HG02588 (cell line): ENCODE results near the gene CTDSPL.
"Not testable (repeated sequence)": the region's sequence is repeated elsewhere in the genome, so short reads cannot be mapped to it uniquely, and the experiment has no call there.

Source experiments
- ATAC-seq: cut with Tn5 transposase; IDR thresholded peaks from one replicate; pipeline ENCODE4 v1.9.1; 2021; ENCODE audit warnings: mild to moderate bottlenecking, moderate library complexity; ENCODE audit not compliant: unreplicated experiment

The CTDSPL gene

DNA sequence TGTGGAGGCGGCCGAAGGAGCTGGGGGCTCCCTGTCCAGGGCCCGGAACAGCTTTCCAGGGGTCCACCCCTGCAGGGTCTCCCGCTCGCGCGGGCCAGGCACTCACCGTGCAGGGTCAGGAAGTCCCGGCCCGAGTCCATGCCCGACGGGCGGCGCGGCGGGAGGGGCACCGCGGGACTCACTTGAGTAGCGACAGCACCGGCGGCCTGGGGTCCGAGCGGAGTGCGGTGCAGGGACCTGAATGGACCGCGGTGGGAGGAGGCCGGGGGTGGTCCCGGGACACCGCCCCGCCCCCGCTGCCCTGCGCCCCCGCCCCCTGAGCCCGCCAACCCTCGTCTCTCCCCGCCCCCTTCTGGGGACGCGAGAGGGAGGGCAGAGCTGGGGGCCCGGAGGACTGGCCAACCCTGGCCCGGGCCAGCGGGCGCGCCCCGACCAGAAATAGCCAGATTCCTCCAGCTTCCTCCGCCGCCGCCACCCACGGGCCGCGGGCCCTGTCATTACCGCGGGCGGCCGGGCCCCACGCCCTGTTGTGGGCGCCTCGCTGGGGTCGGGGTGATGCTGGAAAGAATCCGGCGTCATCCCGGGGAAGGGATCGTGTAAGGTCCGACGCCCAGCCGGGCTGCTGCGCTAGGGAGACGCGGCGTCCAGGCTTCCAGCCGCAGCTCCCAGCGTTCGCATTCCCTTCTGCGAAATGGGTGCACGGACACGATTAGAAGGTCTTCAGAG is 167.9 kb downstream of the CTDSPL start, which contains the start of gene PLCD1:
Gene PLCD1 (minus strand): TSS at position 243 of the 726 bp plus-strand sequence. CDS start 103 bp downstream, at position 140.
- no peak for ATAC-seq

DNA sequence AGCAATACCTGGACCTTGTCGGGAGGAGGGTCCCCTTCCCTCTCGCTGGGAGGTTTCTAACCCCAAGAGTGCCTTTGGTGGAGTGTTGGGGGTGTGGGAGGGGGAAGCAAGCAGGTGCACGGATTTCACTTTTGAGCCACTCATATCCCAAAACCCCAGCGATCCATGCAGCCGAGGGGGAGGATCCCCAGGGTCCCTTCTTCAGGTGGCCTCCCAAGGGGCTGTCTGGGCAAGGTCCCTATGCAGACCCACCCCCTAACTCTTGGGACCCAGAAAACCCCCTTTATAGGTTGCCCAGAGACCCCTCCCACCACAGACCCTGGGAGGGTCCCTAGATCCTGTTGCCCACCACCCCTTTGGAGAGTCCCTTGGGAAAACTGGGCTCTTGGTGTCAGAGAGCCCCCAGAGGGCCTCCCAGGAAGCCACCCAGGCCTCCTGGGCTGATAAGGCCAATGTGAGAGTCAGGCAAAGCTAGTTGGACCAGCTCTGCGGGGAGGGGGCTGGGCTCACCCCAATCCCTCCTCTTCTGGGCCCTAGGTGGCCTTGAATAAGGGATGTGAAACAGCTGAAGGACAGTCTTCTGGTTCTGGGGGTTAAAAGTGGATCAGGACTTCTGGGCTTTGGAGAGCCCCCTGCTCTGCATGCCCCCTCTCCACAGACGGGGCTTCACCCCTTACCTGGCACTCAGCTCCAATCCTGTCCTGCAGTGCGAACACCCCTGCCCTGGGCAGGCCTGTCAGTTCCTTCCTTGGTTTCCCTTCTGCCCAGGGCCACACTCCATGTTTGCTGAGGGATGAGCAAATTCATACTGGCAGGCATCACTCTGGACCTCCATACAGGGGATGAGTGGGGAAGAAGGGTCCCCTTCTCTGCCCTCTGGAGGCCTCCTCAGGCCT is 168.7 kb downstream of the CTDSPL start:
- no peak for ATAC-seq

DNA sequence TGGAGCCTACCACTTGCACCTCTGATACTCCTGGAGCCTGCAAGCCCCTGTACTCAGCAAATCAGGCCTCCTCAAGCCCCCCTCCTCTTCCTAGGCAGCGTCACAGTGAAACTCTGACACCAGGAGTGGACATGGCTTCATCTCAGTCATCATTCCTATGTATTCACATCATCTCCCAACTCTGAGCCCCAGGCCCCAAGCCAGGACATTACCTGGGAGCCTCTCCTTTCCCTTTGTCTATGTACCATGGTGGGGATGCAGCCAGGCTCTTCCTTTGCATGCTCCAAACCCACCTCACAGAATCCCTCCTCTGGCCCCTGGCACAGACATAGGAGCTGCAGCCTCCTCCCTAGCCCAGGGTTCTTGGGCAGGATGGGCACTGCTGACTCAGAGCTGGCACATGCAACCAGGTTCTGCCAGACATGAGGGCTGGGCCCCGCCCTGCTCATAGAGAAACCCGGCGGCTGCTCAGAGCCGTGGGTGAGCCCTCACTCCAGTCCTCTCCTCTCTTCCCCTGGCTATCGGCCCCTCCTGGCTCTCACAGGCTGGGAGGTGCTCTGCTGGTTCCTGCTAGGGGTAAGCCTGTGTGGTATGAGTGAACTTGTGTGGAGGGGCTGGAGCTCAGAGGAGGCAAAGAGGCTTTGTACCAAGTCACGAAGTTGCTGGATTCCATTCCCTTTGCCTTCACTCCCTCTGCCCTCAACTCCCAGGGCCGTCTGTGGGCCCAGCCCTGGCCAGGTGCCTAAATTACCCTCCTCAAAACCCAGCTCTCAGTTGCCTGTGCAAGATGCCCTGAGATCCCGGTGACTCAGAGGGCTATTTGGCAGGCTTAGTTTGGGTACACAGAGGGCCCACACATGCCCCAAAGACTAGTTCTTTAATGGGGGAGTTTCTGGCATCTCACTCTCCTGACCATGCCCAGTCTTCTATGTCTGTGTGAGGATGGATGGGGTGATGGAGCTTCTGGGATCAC is 169.6 kb downstream of the CTDSPL start:
- ATAC-seq = no peak

DNA sequence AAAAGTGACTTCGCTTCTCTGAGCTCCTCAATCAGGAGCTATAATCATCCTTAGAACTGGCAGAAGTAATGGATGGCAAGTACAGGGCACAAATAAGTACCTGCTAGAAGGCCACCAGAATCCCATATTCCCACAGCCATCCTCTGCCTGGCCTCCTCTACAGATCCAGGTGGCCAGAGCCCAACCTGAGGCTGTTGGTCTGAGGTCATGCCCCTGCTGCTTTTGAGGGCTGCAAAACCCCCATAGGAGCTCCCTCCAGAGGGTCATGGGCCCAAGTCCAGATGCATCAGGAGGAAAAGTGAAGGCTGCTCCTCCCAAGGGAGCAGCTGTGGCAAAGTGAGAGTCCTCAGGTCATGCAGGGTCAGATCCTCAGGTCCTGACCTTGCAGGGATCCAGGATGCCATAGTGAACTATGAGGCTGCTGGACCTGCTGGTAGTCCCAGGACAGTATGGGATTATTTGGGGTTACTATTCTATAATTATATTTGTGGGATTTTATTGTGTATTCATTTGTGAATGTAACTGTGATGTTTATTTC is 170.7 kb downstream of the CTDSPL start:
- no peak for ATAC-seq

DNA sequence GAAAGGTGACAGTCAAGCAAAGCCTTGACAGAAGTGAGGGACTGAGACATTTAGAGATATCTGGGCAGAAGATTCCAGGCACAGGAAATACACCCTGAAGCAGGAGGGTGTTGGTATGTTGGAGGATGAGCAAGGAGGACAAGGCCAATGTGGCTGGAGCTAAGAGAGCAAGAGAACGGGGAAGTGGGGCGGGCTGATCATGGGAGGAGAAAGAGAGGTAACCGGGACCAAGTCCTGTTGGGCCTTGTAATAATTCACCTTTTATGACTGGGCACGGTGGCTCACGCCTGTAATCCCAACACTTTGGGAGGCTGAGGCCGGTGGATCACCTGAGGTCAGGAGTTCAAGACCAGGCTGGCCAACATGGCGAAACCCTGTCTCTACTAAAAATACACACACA is 171.9 kb downstream of the CTDSPL start:
- not testable (repeated sequence) for ATAC-seq
